Body of pancreas (tissue), 4 donors: Measurements from ENCODE around the gene SLC35E1.

Source experiments
- POLR2A ChIP-seq, 3 donors: fragments of 450-650 bp; IDR thresholded peaks; one replicate each; pipeline ENCODE4 v1.6.1; 2016; ENCODE audit warnings: antibody characterized with exemption in 3 of 3, mild to moderate bottlenecking in 2 of 3
- TF ChIP-seq, protein P1 (sequence below), 7 experiments: fragments of 450-650 bp in 4 of 7; fragments of 200-600 bp in 3 of 7; sonication (generic) in 3 of 7; IDR thresholded peaks; one replicate each; pipeline ENCODE4 v1.5.1; 2016 to 2019; ENCODE audit warnings: antibody characterized with exemption in 7 of 7

DNA sequence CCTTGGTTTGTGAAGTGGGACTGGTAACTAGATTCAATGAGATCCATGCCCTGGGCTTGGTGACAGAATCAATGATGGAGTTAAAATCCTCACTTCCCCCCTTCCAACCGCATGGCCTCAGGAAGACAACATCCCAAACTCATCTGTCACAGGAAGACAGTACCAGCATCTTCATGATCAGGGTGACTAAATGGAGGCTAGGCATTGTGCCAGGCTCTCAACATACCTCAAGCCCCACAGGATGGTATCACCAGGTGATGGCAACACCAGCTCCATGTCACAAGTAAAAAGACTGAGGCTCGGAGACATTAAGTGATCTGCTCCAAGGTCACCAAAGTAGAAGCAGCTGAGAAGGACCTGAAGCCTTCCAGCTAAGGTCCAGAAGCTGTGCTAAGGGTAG lies 41.6 kb upstream of the SLC35E1 start:
- TF ChIP-seq, protein P1, sequence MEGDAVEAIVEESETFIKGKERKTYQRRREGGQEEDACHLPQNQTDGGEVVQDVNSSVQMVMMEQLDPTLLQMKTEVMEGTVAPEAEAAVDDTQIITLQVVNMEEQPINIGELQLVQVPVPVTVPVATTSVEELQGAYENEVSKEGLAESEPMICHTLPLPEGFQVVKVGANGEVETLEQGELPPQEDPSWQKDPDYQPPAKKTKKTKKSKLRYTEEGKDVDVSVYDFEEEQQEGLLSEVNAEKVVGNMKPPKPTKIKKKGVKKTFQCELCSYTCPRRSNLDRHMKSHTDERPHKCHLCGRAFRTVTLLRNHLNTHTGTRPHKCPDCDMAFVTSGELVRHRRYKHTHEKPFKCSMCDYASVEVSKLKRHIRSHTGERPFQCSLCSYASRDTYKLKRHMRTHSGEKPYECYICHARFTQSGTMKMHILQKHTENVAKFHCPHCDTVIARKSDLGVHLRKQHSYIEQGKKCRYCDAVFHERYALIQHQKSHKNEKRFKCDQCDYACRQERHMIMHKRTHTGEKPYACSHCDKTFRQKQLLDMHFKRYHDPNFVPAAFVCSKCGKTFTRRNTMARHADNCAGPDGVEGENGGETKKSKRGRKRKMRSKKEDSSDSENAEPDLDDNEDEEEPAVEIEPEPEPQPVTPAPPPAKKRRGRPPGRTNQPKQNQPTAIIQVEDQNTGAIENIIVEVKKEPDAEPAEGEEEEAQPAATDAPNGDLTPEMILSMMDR (IDR thresholded peaks at IDR 0.05): no peak
- no peak for TF ChIP-seq POLR2A (IDR thresholded peaks at IDR 0.05)
